Subcutaneous abdominal adipose tissue (tissue), 5 donors: ENCODE measurements around the gene PLCH1.

Experiments used
- H3K27ac ChIP-seq: one replicate; pipeline ENCODE4 v1.7.0; 2013; ENCODE audit warnings: low read depth, mild to moderate bottlenecking, inconsistent platforms, low read length, moderate library complexity
- H3K27me3 ChIP-seq, 5 donors: one replicate each; pipeline ENCODE4 v1.7.0; 2013; ENCODE audit warnings: low read length in 5 of 5, inconsistent platforms in 1 of 5; ENCODE audit not compliant: control insufficient read depth in 5 of 5, insufficient read depth in 4 of 5
- H3K36me3 ChIP-seq, 5 donors: one replicate each; pipeline ENCODE4 v1.7.0; 2013; ENCODE audit warnings: low read length in 5 of 5; ENCODE audit not compliant: control insufficient read depth in 5 of 5, insufficient read depth in 5 of 5
- H3K4me1 ChIP-seq, 5 donors: one replicate each; pipeline ENCODE4 v1.7.0; 2013; ENCODE audit warnings: low read length in 5 of 5, mild to moderate bottlenecking in 3 of 5, moderate library complexity in 1 of 5; ENCODE audit not compliant: control insufficient read depth in 5 of 5, insufficient read depth in 5 of 5
- H3K4me3 ChIP-seq, 5 donors: one replicate each; pipeline ENCODE4 v1.7.0; 2013; ENCODE audit warnings: low read length in 5 of 5, low read depth in 1 of 5
- H3K9ac ChIP-seq, 5 donors: one replicate each; pipeline ENCODE4 v1.7.0; 2013; ENCODE audit warnings: low read length in 5 of 5, mild to moderate bottlenecking in 4 of 5, moderate library complexity in 3 of 5
- H3K9me3 ChIP-seq, 5 donors: one replicate each; pipeline ENCODE4 v1.7.0; 2013; ENCODE audit warnings: low read length in 5 of 5; ENCODE audit not compliant: control insufficient read depth in 5 of 5
- donor health status: healthy.
- donor health status: healthy.
- donor health status: healthy.
- donor health status: healthy.
- donor health status: healthy.

Gene PLCH1

DNA sequence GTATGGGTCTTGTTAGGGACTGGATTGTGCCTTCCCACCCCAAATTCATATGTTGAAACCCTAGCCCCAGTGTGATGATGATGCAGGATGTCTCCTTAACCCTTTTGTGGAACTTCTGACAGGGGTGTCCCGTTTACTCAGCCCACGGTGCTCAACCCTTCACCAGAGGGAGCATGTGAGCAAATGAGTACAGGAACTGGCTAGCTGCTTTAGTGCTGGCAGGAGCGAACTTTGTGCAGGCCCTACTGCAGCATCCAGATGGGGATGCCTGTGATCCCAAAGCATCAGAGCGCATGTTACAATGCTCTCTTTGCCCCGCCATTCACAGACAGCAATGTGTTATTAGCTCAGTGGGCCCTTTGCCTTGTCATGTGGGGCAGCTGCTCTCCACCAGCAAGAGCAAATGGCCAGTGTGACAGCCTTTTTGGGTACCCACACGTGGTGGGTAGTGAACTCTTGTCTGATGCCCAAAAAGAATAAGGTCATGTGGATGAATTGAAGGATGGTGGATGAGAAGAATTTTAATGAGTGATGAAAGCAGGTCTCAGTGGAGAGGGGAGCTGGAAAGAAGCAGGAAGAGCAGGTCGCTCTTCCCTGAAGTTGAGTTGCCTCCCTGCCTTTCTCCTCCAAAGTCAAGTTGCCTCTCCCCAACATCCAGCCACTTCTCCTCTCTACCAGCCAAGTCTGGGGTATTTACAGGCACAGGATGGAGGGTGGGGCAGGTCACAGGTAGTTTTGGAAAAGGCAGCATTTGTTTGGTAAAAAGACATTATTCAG lies 388.1 kb downstream of the PLCH1 start:
- H3K9me3 ChIP-seq = no peaks in the 10 kb centered on the region
- no peaks in the 10 kb centered on the region for H3K36me3 ChIP-seq
- H3K27me3 ChIP-seq = peaks cover 0 to 6% (median 0%) of the 10 kb centered on the region in 5 donors
- H3K27ac ChIP-seq = no peak overlapping the region
- H3K4me1 ChIP-seq = no peaks in the 10 kb centered on the region
- no peak overlapping the region for H3K9ac ChIP-seq
- no peak overlapping the region for H3K4me3 ChIP-seq

DNA sequence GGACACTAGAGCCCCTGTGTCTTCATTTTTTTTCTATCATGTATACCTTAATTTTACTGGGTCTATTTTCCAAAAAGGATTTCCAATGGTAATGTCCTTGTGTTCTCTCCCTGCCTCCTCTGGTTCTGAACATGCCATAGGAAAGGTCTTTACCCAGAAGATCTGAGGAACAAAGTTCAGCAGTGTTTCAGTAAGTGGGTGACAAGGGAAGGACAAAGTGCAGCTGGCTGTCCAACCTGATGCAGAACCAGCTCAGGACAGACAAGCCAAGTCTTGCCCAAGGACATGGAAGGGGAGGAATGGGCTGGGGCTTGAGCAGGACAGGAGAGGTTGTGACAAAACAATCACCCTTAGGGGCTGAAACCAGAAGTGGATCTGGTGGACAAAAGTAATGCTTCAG lies 390.2 kb downstream of the PLCH1 start:
- Histone ChIP-seq H3K4me3 (no peak overlapping the region), H3K36me3 (no peaks in the 10 kb centered on the region), H3K4me1 (no peaks in the 10 kb centered on the region), H3K27me3 (peaks cover 0 to 6% (median 0%) of the 10 kb centered on the region in 5 donors), H3K27ac (no peak overlapping the region), H3K9me3 (no peaks in the 10 kb centered on the region), H3K9ac (no peak overlapping the region)

DNA sequence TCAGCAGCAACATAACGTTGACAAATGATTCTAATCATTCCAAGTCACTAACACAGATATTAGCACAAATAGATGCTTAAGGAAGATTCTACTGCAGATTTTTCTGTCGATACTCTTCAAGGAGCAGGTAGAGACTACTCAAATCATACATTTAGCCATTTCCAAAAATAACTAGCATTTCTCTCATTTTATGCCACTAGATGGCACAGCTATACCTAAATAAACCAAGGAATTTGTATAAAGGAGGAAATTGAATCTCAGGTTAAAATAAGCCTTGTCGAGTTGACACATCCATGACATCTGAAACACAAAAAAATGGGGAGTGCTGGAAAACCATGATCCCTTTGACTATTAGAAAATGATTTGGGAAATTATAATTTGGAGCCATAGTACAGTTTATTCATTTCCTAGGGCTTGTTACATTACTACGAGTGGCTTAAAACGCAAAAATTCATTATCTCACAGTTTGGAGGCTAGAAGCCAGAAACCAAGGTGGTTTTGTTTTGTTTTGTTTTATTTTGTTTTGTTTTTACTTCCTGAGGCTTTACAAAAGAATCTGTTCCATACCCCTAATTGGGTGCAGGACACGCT lies 391.9 kb downstream of the PLCH1 start:
- Histone ChIP-seq H3K27me3 (peaks cover 0 to 6% (median 0%) of the 10 kb centered on the region in 5 donors), H3K4me1 (no peaks in the 10 kb centered on the region), H3K9ac (no peak overlapping the region), H3K27ac (no peak overlapping the region), H3K4me3 (no peak overlapping the region), H3K36me3 (no peaks in the 10 kb centered on the region), H3K9me3 (no peaks in the 10 kb centered on the region)

DNA sequence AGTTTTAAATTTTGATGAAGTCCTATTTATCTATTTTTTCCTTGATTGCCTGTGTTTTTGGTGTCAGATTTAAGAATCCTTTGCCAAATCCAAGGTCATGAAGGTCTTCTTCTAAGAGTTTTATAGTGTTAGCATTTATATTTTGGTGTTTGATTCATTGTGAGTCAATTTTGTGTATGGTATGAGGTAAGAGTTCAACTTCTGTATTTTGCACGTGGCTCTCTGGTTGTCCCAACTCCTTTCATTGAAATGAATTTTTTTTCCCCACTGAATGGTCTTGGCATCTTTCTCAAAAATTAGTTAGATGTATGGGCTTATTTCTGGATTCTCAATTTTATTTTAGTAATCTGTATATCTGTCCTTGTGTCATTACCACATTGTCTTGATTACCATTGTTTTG lies 394.3 kb downstream of the PLCH1 start:
- Histone ChIP-seq H3K4me1 (no peaks in the 10 kb centered on the region), H3K27ac (no peak overlapping the region), H3K9me3 (no peaks in the 10 kb centered on the region), H3K4me3 (no peak overlapping the region), H3K27me3 (no peaks in the 10 kb centered on the region), H3K9ac (no peak overlapping the region), H3K36me3 (no peaks in the 10 kb centered on the region)

DNA sequence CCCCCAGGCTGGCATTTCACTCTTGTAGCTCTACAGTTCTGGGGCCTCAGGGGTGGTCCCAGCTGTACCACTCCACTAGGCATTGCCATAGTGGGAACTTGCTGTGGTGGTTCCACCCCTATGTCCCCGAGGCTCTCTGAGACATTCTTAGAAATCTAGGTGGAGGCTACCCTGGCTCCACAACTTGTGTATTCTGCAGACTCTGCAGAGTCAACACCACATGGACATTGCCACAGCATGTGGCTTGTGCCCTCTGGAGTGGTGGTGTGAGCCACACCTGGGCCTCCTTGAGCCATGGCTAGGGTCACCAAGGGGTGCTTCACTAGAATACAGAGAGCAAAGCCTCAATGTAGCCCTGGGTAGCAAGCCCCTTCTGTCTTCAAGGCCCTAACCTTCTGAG lies 397.0 kb downstream of the PLCH1 start:
- no peak overlapping the region for H3K4me3 ChIP-seq

DNA sequence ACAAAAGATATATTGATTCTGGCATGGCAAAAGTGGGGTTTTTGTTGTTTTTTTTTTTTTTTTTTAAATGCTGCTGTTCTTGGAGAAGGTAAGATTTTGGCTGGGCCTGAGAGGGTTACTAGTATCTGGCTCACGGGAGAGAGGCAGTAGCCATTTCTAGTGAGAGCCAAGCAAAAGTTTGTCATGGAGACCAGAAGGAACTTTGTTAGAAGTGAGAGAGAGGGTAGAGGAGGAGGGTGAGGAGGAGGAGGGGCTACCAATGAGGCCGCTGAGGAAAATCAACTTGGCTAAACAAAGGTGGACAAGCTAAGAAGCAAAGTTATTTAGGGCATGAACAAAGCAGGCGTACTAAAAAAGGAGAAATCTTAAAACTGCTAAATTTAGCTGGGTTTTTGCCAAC lies 402.5 kb downstream of the PLCH1 start:
- Histone ChIP-seq H3K9me3 (no peaks in the 10 kb centered on the region), H3K36me3 (no peaks in the 10 kb centered on the region), H3K27me3 (no peaks in the 10 kb centered on the region), H3K4me1 (no peaks in the 10 kb centered on the region), H3K9ac (no peak overlapping the region), H3K4me3 (no peak overlapping the region), H3K27ac (no peak overlapping the region)

More for the DNA sequence above, 397.0 kb downstream of the PLCH1 start:
- H3K9me3 ChIP-seq = no peaks in the 10 kb centered on the region
- no peaks in the 10 kb centered on the region for H3K4me1 ChIP-seq
- H3K27me3 ChIP-seq = no peaks in the 10 kb centered on the region
- H3K9ac ChIP-seq = no peak overlapping the region
- no peaks in the 10 kb centered on the region for H3K36me3 ChIP-seq
- no peak overlapping the region for H3K27ac ChIP-seq

DNA sequence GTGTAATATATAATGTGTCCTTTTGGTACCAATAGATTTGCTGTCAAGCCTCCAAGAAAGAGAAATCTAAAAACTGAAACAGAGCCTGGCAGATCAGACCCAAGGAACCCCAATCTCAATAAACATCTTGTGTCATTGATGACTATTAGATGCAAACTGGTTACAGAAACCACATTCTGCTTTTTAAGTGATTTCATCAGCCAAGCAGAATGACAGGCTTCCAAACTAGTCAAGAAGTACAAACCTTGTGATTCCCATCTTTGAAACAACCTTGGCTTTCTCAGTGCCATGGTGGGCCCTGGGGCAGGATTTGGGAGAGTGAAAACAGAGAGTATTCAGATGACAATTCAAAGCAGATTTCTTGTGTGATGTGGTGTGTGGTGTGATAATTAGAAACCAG lies 405.8 kb downstream of the PLCH1 start:
- H3K4me1 ChIP-seq = no peaks in the 10 kb centered on the region

DNA sequence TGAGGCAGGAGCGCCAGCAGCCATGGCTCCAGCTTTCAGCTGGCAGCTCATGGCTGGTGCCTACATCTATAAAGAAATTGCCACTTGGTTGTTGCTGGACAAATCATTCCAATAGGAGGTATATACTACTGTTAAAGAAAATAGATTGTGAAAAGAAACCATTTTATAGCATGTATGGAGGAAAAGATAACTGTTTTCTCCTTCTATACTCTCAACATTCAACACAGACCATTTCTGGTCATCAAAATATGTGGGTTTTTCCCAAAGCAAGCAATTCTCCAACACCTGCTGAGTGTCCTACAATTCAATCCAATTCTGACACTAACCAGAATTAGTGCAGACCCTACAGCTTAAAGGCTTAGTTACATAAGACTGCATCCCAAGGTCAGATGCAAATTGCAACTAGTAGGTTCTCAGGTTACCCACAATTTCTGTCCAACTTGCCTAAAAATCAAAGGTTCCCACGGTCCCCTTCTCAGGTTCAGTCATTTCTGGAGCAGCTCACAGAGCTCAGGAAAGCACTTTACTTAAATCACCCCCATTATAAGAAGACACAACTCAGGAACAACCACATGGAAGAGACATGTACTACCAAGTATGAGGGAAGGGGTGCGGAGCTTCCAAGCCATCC lies 409.0 kb downstream of the PLCH1 start:
- Histone ChIP-seq H3K36me3 (no peaks in the 10 kb centered on the region), H3K4me1 (no peaks in the 10 kb centered on the region), H3K9me3 (no peaks in the 10 kb centered on the region), H3K27me3 (no peaks in the 10 kb centered on the region), H3K4me3 (no peak overlapping the region), H3K9ac (no peak overlapping the region), H3K27ac (no peak overlapping the region)

More for the DNA sequence above, 405.8 kb downstream of the PLCH1 start:
- H3K27me3 ChIP-seq = no peaks in the 10 kb centered on the region
- no peak overlapping the region for H3K4me3 ChIP-seq
- no peak overlapping the region for H3K27ac ChIP-seq
- no peaks in the 10 kb centered on the region for H3K36me3 ChIP-seq
- no peak overlapping the region for H3K9ac ChIP-seq
- H3K9me3 ChIP-seq = no peaks in the 10 kb centered on the region

DNA sequence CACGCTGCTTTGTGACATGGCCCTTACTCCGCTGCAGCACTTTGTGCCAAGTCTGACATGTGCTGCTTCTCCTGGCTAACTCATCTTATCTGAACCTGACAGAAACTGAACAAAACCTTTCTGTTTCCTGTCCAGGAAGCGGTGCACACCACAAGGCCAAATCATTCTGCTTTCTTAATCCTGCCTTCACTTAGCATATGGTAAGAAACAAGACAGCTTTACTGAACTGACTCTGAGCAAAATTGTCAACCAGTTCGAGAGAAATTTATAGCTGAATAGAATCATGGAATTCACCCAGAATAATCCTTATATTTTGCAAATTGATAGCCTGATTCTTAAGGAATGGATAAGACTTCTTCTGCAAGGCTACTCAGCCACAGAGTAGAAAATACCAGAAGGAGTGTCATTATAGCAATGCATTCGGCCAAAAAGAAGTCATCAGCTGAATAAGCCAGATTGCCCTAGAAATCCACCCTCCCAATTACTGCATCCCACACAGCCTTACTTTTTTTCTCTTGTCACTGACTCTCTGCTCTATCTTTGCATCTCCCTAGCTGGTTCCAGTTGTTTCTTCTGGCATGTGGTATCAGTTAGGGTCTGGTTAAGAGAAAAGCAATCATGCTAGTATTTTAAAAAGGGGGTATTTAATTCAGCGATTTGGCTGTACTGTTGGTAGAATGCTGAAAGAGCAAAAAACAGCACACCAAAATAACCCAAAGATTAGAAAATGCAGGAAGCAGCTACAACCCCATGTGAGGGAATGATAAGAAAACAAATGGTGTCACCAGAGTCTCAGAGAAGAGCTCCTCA lies 409.8 kb downstream of the PLCH1 start:
- Histone ChIP-seq H3K27me3 (no peaks in the 10 kb centered on the region), H3K27ac (no peak overlapping the region), H3K4me3 (no peak overlapping the region), H3K36me3 (no peaks in the 10 kb centered on the region), H3K9ac (no peak overlapping the region), H3K4me1 (no peaks in the 10 kb centered on the region), H3K9me3 (no peaks in the 10 kb centered on the region)
